Prostate gland (tissue), 2 donors: Measurements from ENCODE around the gene RTN4R. TPM values are rescaled to one million over a fixed set of nuclear protein-coding genes. Genes with fewer than 3 reads are reported as not detected.

Source experiments
- DNase-seq: peaks from one replicate; pipeline ENCODE4 v3.0.0-alpha.2; 2019; ENCODE audit warnings: low spot score
- H3K27ac ChIP-seq, 2 donors: fragments of 200-600 bp; sonication (generic); 2 replicates each; pipeline ENCODE4 v1.5.1; 2017 to 2019
- H3K27me3 ChIP-seq: fragments of 200-600 bp; sonication (generic); replicated peaks from 2 replicates; pipeline ENCODE4 v1.5.1; 2019; ENCODE audit not compliant: insufficient read depth
- H3K36me3 ChIP-seq, 2 donors: fragments of 200-600 bp; sonication (generic); 1 replicate in 1 of 2; 2 replicates in 1 of 2; pipeline versions ENCODE4 v1.5.1 to v1.8.1; 2017 to 2019
- H3K4me1 ChIP-seq: fragments of 200-600 bp; sonication (generic); replicated peaks from 2 replicates; pipeline ENCODE4 v1.5.1; 2019
- H3K4me3 ChIP-seq, 2 donors: fragments of 200-600 bp; sonication (generic); 2 replicates each; pipeline ENCODE4 v1.5.1; 2017 to 2019
- H3K9me3 ChIP-seq: fragments of 200-600 bp; sonication (generic); 2 replicates; pipeline ENCODE4 v1.5.1; 2017
- POLR2A ChIP-seq: fragments of 450-650 bp; IDR thresholded peaks from one replicate; pipeline ENCODE4 v1.6.1; 2016; ENCODE audit warnings: antibody characterized with exemption, mild to moderate bottlenecking
- POLR2AphosphoS5 ChIP-seq: sonication (generic); formaldehyde crosslinking; IDR thresholded peaks from one replicate; pipeline ENCODE4 v1.6.1; 2017; ENCODE audit warnings: antibody characterized with exemption
- WGBS: methylation state at CpG from one replicate; pipeline ENCODE4 v1.1.5; 2018; 5-methylcytosine and 5-hydroxymethylcytosine counted together
- intact Hi-C: fragments of 100-400 bp; cut with DNase I; formaldehyde crosslinking; loops from one replicate; pipeline ENCODE4 v1.14.2; 2022
- total RNA-seq, 2 donors: library from RNA; depleted of rRNA; stranded (reverse); fragments of >200 nt; gene quantifications; one replicate each; pipeline ENCODE4 v1.1.0, GENCODE V29; 2016
- TF ChIP-seq, protein P1 (sequence below), 4 experiments: fragments of 200-600 bp in 2 of 4; fragments of 450-650 bp in 2 of 4; sonication (generic) in 2 of 4; IDR thresholded peaks; 1 replicate in 3 of 4; 2 replicates in 1 of 4; pipeline ENCODE4 v1.5.1; 2016 to 2019; ENCODE audit warnings: antibody characterized with exemption in 4 of 4, mild to moderate bottlenecking in 2 of 4, moderate library complexity in 2 of 4

RTN4R gene
- total RNA-seq, 2 donors from 2014 or later: 4.4 to 6.0 TPM

DNA sequence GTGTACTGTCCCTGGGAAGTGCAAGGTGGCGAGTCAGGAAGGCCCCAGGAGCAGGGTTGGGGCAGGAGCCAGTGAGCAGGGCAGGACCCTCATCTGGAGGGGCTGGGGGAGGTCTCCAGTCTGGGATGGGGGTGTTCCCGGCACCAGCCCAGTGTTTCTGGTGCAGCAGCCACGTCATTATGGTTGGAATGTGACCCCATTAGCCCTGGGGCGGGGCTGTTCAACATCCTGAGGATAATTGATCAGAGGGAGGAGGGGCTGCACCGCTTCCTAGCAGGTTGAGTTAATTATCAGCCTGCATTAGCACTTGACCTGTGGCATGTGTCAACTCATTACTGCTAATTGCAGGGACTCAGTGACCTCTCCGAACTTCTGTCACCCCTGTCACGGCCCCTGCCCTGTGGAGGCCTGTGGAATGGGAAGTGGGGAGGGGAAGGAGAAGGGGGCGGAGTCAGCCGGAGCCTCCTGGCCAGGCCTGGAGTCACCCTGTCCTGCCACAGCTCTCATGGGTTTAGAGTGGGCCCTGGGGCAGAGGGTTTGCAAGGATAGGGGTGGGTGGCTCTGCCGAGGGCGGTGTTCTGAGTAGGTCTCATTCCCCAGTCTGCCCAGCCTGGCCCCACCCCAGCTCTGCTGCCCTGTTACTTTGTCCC lies 64.4 kb downstream of the RTN4R start:
- peaks cover 3% of the 10 kb centered on the region for H3K4me1 ChIP-seq

DNA sequence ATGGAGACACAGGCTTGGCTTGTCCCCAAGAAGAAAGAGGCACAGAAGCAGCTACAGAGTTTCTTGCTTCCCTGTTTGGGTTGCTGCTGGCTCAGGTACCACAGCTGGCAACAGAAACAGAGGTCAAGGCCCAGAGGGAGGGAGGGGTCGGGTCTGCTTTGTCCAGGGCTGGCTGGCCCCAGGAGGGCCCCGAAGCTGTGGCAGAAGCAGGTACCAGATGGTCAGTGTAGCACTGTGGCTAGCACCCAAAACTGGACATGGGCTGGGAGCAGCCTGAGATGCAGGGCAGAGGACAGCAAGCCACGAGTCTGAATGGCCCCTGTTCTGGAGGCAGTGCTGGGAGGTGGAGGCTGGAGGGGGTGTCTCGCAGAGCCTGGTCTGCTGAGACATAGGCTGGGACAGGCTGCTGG lies 65.0 kb downstream of the RTN4R start:
- no peak overlapping the region for H3K27ac ChIP-seq
- no peaks in the 10 kb centered on the region for H3K36me3 ChIP-seq
- WGBS: 63% methylated on average over 4 of the region's 4 CpGs
- intact Hi-C loops: no loop called here
- DNase-seq: no peak
- TF ChIP-seq POLR2A (no peak), POLR2AphosphoS5 (no peak)
- TF ChIP-seq, protein P1, sequence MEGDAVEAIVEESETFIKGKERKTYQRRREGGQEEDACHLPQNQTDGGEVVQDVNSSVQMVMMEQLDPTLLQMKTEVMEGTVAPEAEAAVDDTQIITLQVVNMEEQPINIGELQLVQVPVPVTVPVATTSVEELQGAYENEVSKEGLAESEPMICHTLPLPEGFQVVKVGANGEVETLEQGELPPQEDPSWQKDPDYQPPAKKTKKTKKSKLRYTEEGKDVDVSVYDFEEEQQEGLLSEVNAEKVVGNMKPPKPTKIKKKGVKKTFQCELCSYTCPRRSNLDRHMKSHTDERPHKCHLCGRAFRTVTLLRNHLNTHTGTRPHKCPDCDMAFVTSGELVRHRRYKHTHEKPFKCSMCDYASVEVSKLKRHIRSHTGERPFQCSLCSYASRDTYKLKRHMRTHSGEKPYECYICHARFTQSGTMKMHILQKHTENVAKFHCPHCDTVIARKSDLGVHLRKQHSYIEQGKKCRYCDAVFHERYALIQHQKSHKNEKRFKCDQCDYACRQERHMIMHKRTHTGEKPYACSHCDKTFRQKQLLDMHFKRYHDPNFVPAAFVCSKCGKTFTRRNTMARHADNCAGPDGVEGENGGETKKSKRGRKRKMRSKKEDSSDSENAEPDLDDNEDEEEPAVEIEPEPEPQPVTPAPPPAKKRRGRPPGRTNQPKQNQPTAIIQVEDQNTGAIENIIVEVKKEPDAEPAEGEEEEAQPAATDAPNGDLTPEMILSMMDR (IDR thresholded peaks at IDR 0.05): no peak
- peaks cover 5% of the 10 kb centered on the region for H3K4me1 ChIP-seq
- no peaks in the 10 kb centered on the region for H3K27me3 ChIP-seq
- H3K4me3 ChIP-seq: no peak overlapping the region
- H3K9me3 ChIP-seq: no peaks in the 10 kb centered on the region

More for the DNA sequence above, 64.4 kb downstream of the RTN4R start:
- no peak for DNase-seq
- WGBS: 61% methylated on average over 11 of the region's 11 CpGs
- H3K4me3 ChIP-seq: no peak overlapping the region
- no peaks in the 10 kb centered on the region for H3K27me3 ChIP-seq
- no peak overlapping the region for H3K27ac ChIP-seq
- no peaks in the 10 kb centered on the region for H3K36me3 ChIP-seq
- H3K9me3 ChIP-seq: no peaks in the 10 kb centered on the region
- intact Hi-C loops: no loop called here
- TF ChIP-seq, protein P1 (IDR thresholded peaks at IDR 0.05): no peak
- no peak for TF ChIP-seq POLR2A

DNA sequence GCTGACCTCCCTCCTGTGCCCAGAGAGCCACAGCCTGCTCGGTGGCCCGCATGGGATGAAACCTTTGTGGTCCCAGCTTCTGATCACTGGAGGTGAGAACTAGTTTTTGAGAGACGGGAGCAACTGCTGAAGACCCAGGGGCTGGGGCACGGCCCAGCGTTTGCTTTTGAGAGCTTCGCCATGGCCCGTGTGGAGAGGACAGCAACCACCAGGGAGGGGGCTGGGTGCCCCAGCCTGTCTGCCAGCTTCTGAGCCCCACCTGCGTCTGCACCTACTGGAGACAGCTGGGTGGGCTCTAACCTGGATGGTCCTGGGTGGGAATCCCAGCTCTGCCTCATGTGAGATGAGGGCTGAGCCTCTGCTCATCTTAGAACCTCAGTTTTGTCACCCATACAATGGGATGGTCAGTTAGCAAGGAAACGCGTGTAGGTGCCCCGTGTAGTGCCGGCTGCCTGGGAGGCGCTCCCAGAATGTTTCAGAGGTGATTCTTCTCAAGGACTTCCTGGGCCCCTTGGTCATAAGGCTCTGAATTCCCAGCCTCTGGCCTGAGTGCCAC lies 66.2 kb downstream of the RTN4R start:
- intact Hi-C loops: no loop called here
- 91% methylated on average over 13 of the region's 13 CpGs for WGBS
- H3K4me1 ChIP-seq: peaks cover 5% of the 10 kb centered on the region
- H3K27ac ChIP-seq: no peak overlapping the region
- H3K4me3 ChIP-seq: no peak overlapping the region
- TF ChIP-seq, protein P1 (IDR thresholded peaks at IDR 0.05): no peak
- no peak for TF ChIP-seq POLR2AphosphoS5
- TF ChIP-seq POLR2A: no peak
- no peaks in the 10 kb centered on the region for H3K9me3 ChIP-seq
- DNase-seq: no peak
- H3K36me3 ChIP-seq: no peaks in the 10 kb centered on the region
- no peaks in the 10 kb centered on the region for H3K27me3 ChIP-seq

DNA sequence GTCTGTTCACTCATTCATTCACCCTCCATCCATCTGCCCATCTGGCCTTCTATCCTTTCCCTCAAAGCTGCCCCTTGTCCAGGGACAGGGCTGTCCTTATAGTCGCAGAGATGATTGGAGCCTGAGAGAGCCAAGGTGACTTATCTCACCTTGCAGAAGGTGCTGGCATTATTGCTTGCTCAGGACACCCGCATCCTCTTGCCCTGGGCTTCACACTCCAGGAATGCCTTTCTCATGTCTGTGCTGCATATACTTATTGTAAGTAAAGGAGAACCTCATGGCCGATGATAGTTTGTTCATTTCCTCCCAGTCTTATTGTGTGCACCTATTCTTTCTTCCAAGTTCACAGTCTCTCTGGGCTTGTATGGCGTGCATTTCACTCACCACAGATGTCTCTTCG lies 68.2 kb downstream of the RTN4R start:
- TF ChIP-seq, protein P1 (IDR thresholded peaks at IDR 0.05): no peak
- TF ChIP-seq POLR2AphosphoS5 (no peak), POLR2A (no peak)
- no peak for DNase-seq
- H3K4me3 ChIP-seq: no peak overlapping the region
- H3K27me3 ChIP-seq: no peaks in the 10 kb centered on the region
- WGBS: 96% methylated on average over 5 of the region's 5 CpGs
- no peaks in the 10 kb centered on the region for H3K36me3 ChIP-seq
- H3K4me1 ChIP-seq: peaks cover 5% of the 10 kb centered on the region
- H3K9me3 ChIP-seq: no peaks in the 10 kb centered on the region
- intact Hi-C loops: no loop called here
- H3K27ac ChIP-seq: no peak overlapping the region

DNA sequence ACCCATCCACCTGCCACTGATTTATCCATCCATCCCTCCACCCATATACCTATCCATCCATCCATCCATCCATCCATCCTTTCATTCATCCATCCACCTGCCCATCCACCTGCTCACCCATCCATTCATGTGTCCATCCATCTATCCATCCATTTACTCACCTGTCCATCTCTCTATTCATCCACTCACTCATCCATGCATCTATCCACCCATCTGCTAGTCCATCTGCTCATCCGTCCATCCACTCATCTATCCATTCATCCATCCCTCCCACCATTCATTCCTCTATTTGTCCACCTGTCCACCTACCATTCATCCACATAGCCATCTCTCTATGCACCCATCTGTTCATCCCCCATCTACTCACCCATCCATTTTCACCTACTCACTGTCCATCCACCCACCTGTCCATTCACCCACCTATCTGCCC lies 68.7 kb downstream of the RTN4R start:
- no peaks in the 10 kb centered on the region for H3K27me3 ChIP-seq
- no peak overlapping the region for H3K27ac ChIP-seq
- no peaks in the 10 kb centered on the region for H3K36me3 ChIP-seq
- H3K4me1 ChIP-seq: peaks cover 5% of the 10 kb centered on the region
- intact Hi-C loops: no loop called here
- H3K4me3 ChIP-seq: no peak overlapping the region
- 98% methylated on average over 1 of the region's 1 CpG for WGBS
- no peaks in the 10 kb centered on the region for H3K9me3 ChIP-seq
- TF ChIP-seq POLR2AphosphoS5 (no peak), POLR2A (no peak)
- TF ChIP-seq, protein P1 (IDR thresholded peaks at IDR 0.05): no peak
- no peak for DNase-seq
